ENCODE results near the gene EFEMP2.
"Not testable (repeated sequence)": the region's sequence is repeated elsewhere in the genome, so short reads cannot be mapped to it uniquely, and the experiment has no call there.

The EFEMP2 gene

DNA sequence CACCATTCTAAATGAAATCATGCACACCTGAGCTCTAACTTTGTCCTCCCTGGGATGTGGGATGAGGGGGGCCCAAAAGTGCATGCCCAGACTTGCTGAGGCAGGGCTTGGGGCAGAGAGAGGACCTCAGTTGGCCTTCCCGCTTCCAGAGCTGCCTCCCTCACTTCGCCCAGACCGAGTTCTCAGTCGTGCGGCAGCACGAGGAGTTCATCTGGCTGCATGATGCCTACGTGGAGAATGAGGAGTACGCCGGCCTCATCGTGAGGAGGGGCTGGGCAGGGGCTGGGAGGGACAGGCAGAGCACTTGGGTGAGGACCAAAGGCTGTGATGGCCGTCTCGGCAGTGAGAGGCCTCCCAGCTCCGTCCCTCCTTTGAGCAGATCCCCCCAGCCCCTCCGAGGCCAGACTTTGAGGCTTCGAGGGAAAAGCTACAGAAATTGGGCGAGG lies 22.8 kb downstream of the EFEMP2 start:
- TF ChIP-seq EZH2phosphoT487 (conservative IDR thresholded peaks at IDR 0.05; ENCODE audit: low read length), result no peak

DNA sequence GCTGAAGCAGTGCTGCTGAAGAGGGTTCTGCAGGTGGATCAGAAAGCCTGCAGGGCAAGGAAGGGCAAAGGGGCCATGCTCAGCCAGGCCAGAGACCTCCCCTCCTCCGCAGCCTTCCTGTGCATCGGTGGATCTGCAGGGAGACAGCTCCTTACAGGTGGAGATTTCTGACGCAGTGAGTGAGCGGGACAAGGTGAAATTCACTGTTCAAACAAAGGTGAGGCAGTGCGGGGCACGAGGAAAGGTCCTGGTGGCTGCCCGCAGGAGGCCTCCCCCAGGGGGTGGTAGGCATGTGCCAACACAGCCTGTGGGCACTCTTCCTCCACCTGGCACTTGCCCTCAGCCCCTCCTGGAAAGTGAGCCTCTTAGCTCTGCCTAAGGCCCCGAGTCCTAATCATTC lies 23.2 kb downstream of the EFEMP2 start:
- peaks cover 2% of the 10 kb centered on the region; the same call in 1 of the 2 replicates for H3K36me3 ChIP-seq (ENCODE audit: low read length)
- no peaks in the 10 kb centered on the region for H3K9me2 ChIP-seq (replicated peaks; ENCODE audit: insufficient read depth, low read length)
- no peak for TF ChIP-seq EZH2phosphoT487 (conservative IDR thresholded peaks at IDR 0.05; ENCODE audit: low read length)
- TF ChIP-seq, protein P1, sequence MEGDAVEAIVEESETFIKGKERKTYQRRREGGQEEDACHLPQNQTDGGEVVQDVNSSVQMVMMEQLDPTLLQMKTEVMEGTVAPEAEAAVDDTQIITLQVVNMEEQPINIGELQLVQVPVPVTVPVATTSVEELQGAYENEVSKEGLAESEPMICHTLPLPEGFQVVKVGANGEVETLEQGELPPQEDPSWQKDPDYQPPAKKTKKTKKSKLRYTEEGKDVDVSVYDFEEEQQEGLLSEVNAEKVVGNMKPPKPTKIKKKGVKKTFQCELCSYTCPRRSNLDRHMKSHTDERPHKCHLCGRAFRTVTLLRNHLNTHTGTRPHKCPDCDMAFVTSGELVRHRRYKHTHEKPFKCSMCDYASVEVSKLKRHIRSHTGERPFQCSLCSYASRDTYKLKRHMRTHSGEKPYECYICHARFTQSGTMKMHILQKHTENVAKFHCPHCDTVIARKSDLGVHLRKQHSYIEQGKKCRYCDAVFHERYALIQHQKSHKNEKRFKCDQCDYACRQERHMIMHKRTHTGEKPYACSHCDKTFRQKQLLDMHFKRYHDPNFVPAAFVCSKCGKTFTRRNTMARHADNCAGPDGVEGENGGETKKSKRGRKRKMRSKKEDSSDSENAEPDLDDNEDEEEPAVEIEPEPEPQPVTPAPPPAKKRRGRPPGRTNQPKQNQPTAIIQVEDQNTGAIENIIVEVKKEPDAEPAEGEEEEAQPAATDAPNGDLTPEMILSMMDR (IDR thresholded peaks at IDR 0.05; ENCODE audit: insufficient read depth, low read length, poor library complexity, severe bottlenecking), result no peak
- no peaks in the 10 kb centered on the region for H3K79me2 ChIP-seq (ENCODE audit: insufficient read depth, low read length)
- H3K4me3 ChIP-seq (ENCODE audit: insufficient read depth, low read length, poor library complexity, severe bottlenecking), result no peak overlapping the region
- no peak overlapping the region for H3K4me2 ChIP-seq (ENCODE audit: low read depth, low read length, poor library complexity, severe bottlenecking)
- H3K9me3 ChIP-seq (ENCODE audit: insufficient read depth, low read length), result no peaks in the 10 kb centered on the region
- no peak overlapping the region for H3K9ac ChIP-seq (ENCODE audit: low read length)
- peaks cover 18% of the 10 kb centered on the region; the same call in 1 of the 2 replicates for H3F3A ChIP-seq (ENCODE audit: insufficient read depth)
- H3K27ac ChIP-seq (ENCODE audit: low read depth, low read length), result no peak overlapping the region
- no peaks in the 10 kb centered on the region; the same call in 1 of the 2 replicates for H4K20me1 ChIP-seq (ENCODE audit: low read depth, low read length)
- no peaks in the 10 kb centered on the region for H3K27me3 ChIP-seq (ENCODE audit: low read length)
- H2AFZ ChIP-seq (ENCODE audit: low read depth, low read length, severe bottlenecking), result no peak overlapping the region

More for the DNA sequence above, 22.8 kb downstream of the EFEMP2 start:
- no peak overlapping the region for H3K4me2 ChIP-seq (ENCODE audit: low read depth, low read length, poor library complexity, severe bottlenecking)
- no peak overlapping the region for H3K9ac ChIP-seq (ENCODE audit: low read length)
- H3K79me2 ChIP-seq (ENCODE audit: insufficient read depth, low read length), result no peaks in the 10 kb centered on the region
- no peaks in the 10 kb centered on the region for H3K9me2 ChIP-seq (replicated peaks; ENCODE audit: insufficient read depth, low read length)
- H3K36me3 ChIP-seq (ENCODE audit: low read length), result peaks cover 6% of the 10 kb centered on the region; the same call in 1 of the 2 replicates
- no peaks in the 10 kb centered on the region for H3K9me3 ChIP-seq (ENCODE audit: insufficient read depth, low read length)
- no peaks in the 10 kb centered on the region for H3K27me3 ChIP-seq (ENCODE audit: low read length)
- H4K20me1 ChIP-seq (ENCODE audit: low read depth, low read length), result no peaks in the 10 kb centered on the region; the same call in 1 of the 2 replicates
- H3K27ac ChIP-seq (ENCODE audit: low read depth, low read length), result no peak overlapping the region
- peaks cover 18% of the 10 kb centered on the region; the same call in 1 of the 2 replicates for H3F3A ChIP-seq (ENCODE audit: insufficient read depth)
- H3K4me3 ChIP-seq (ENCODE audit: insufficient read depth, low read length, poor library complexity, severe bottlenecking), result no peak overlapping the region
- no peak overlapping the region for H2AFZ ChIP-seq (ENCODE audit: low read depth, low read length, severe bottlenecking)

DNA sequence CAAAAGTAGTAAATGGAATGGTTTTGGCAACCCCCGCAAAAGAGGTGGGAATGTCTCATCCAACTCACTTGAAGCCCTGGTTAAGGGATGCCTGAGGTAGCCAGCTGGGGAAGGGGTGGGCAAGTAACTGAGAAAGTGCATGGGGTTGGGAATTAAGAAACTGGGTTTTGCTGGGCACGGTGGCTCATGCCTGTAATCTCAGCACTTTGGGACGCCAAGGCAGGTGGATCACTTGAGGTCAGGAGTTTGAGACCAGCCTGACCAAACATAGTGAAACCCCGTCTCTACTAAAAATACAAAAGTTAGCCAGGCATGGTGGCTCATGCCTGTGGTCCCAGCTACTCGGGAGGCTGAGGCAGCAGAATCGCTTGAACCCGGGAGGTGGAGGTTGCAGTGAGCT lies 23.9 kb downstream of the EFEMP2 start:
- H3F3A ChIP-seq (ENCODE audit: insufficient read depth), result peaks cover 13% of the 10 kb centered on the region
- H3K9me2 ChIP-seq (replicated peaks; ENCODE audit: insufficient read depth, low read length); H3K9ac ChIP-seq (ENCODE audit: low read length); H3K9me3 ChIP-seq (ENCODE audit: insufficient read depth, low read length); H3K27me3 ChIP-seq (ENCODE audit: low read length); H3K79me2 ChIP-seq (ENCODE audit: insufficient read depth, low read length); H3K36me3 ChIP-seq (ENCODE audit: low read length); H2AFZ ChIP-seq (ENCODE audit: low read depth, low read length, severe bottlenecking); H3K27ac ChIP-seq (ENCODE audit: low read depth, low read length); H4K20me1 ChIP-seq (ENCODE audit: low read depth, low read length); H3K4me3 ChIP-seq (ENCODE audit: insufficient read depth, low read length, poor library complexity, severe bottlenecking); H3K4me2 ChIP-seq (ENCODE audit: low read depth, low read length, poor library complexity, severe bottlenecking): not testable (repeated sequence)

DNA sequence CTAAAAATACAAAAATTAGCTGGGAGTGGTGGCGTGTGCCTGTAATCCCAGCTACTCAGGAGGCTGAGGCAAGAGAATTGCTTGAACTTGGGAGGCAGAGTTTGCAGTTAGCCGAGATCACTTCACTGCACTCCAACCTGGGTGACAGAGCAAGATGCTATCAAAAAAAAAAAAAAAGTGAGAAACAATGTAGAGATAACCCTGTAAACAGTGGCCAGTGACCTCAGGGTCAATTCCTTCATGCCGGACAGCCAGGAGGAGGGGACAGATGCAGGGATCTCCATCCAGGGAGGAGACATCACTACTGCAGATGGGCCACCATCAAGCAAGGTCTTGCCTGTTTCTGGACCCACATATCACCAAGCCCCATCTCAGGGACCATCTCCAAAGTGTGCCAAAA lies 24.9 kb downstream of the EFEMP2 start:
- H3K9me3 ChIP-seq (ENCODE audit: insufficient read depth, low read length), result no peaks in the 10 kb centered on the region
- no peak overlapping the region for H3K27ac ChIP-seq (ENCODE audit: low read depth, low read length)
- H2AFZ ChIP-seq (ENCODE audit: low read depth, low read length, severe bottlenecking), result no peak overlapping the region
- no peak overlapping the region for H3K4me2 ChIP-seq (ENCODE audit: low read depth, low read length, poor library complexity, severe bottlenecking)
- no peak for TF ChIP-seq EZH2phosphoT487 (conservative IDR thresholded peaks at IDR 0.05; ENCODE audit: low read length)
- TF ChIP-seq, protein P1 (IDR thresholded peaks at IDR 0.05; ENCODE audit: insufficient read depth, low read length, poor library complexity, severe bottlenecking), result no peak
- H3K4me3 ChIP-seq (ENCODE audit: insufficient read depth, low read length, poor library complexity, severe bottlenecking), result no peak overlapping the region
- H4K20me1 ChIP-seq (ENCODE audit: low read depth, low read length), result no peaks in the 10 kb centered on the region
- H3K27me3 ChIP-seq (ENCODE audit: low read length), result no peaks in the 10 kb centered on the region
- H3K9me2 ChIP-seq (replicated peaks; ENCODE audit: insufficient read depth, low read length), result no peaks in the 10 kb centered on the region
- H3K36me3 ChIP-seq (ENCODE audit: low read length), result no peaks in the 10 kb centered on the region
- no peak overlapping the region for H3K9ac ChIP-seq (ENCODE audit: low read length)
- no peaks in the 10 kb centered on the region for H3K79me2 ChIP-seq (ENCODE audit: insufficient read depth, low read length)
- H3F3A ChIP-seq (ENCODE audit: insufficient read depth), result peaks cover 5% of the 10 kb centered on the region; the same call in 1 of the 2 replicates
